ENCODE measurements around the gene ABCA8.

The ABCA8 gene

GRCh38 chr17:68943123-68943811 is 11.9 kb downstream of the ABCA8 start:
- DNase-seq (ENCODE audit: extremely low read depth in 1 of 2, low read depth in 1 of 2), result no peak

- DNase-seq (ENCODE audit: extremely low read depth in 1 of 2, low read depth in 1 of 2), result no peak
Observed at GRCh38 chr17:68942389-68942788, 12.8 kb downstream of the ABCA8 start.

GRCh38 chr17:68941761-68942160 is 13.4 kb downstream of the ABCA8 start:
- no peak for DNase-seq (ENCODE audit: extremely low read depth in 1 of 2, low read depth in 1 of 2)

- DNase-seq (ENCODE audit: extremely low read depth in 1 of 2, low read depth in 1 of 2), result no peak
Observed at GRCh38 chr17:68939195-68939594, 16.0 kb downstream of the ABCA8 start.

GRCh38 chr17:68937890-68938514 is 17.2 kb downstream of the ABCA8 start:
- DNase-seq (ENCODE audit: extremely low read depth in 1 of 2, low read depth in 1 of 2), result no peak

GRCh38 chr17:68927516-68927915 is 27.7 kb downstream of the ABCA8 start:
- no peak for DNase-seq (ENCODE audit: extremely low read depth in 1 of 2, low read depth in 1 of 2)

GRCh38 chr17:68924793-68925720 is 30.1 kb downstream of the ABCA8 start:
- DNase-seq (ENCODE audit: extremely low read depth in 1 of 2, low read depth in 1 of 2), result no peak

- no peak for DNase-seq (ENCODE audit: extremely low read depth in 1 of 2, low read depth in 1 of 2)
Observed at GRCh38 chr17:68910789-68911431, 44.3 kb downstream of the ABCA8 start.

GRCh38 chr17:68910251-68910705 is 44.9 kb downstream of the ABCA8 start:
- DNase-seq (ENCODE audit: extremely low read depth in 1 of 2, low read depth in 1 of 2), result no peak

GRCh38 chr17:68909066-68909465 is 46.1 kb downstream of the ABCA8 start:
- no peak for DNase-seq (ENCODE audit: extremely low read depth in 1 of 2, low read depth in 1 of 2)

GRCh38 chr17:68908045-68908444 is 47.1 kb downstream of the ABCA8 start:
- no peak for DNase-seq (ENCODE audit: extremely low read depth in 1 of 2, low read depth in 1 of 2)

- no peak for DNase-seq (ENCODE audit: extremely low read depth in 1 of 2, low read depth in 1 of 2)
Observed at GRCh38 chr17:68906638-68907037, 48.6 kb downstream of the ABCA8 start.

GRCh38 chr17:68903286-68903685 is 51.9 kb downstream of the ABCA8 start:
- DNase-seq (ENCODE audit: extremely low read depth in 1 of 2, low read depth in 1 of 2), result no peak

GRCh38 chr17:68897557-68897956 is 57.6 kb downstream of the ABCA8 start:
- DNase-seq (ENCODE audit: extremely low read depth in 1 of 2, low read depth in 1 of 2), result no peak

GRCh38 chr17:68892658-68893057 is 62.5 kb downstream of the ABCA8 start:
- no peak for DNase-seq (ENCODE audit: extremely low read depth in 1 of 2, low read depth in 1 of 2)

- DNase-seq (ENCODE audit: extremely low read depth in 1 of 2, low read depth in 1 of 2), result no peak
Observed at GRCh38 chr17:68892193-68892592, 63.0 kb downstream of the ABCA8 start.

GRCh38 chr17:68886401-68886800 is 68.8 kb downstream of the ABCA8 start:
- no peak for DNase-seq (ENCODE audit: extremely low read depth in 1 of 2, low read depth in 1 of 2)

GRCh38 chr17:68884888-68885287 is 70.3 kb downstream of the ABCA8 start:
- DNase-seq (ENCODE audit: extremely low read depth in 1 of 2, low read depth in 1 of 2), result no peak

- no peak for DNase-seq (ENCODE audit: extremely low read depth in 1 of 2, low read depth in 1 of 2)
Observed at GRCh38 chr17:68878226-68878885, 76.8 kb downstream of the ABCA8 start.

GRCh38 chr17:68871447-68871846 is 83.7 kb downstream of the ABCA8 start:
- DNase-seq (ENCODE audit: extremely low read depth in 1 of 2, low read depth in 1 of 2), result no peak

GRCh38 chr17:68870976-68871375 is 84.2 kb downstream of the ABCA8 start:
- DNase-seq (ENCODE audit: extremely low read depth in 1 of 2, low read depth in 1 of 2), result no peak

Measured in activated CD8-positive, alpha-beta memory T cell treated with anti-CD3 and anti-CD28 coated beads for 1 hour (primary cell).